ENCODE measurements around the gene TIGD3.
A peak's percentile ranks its signal among the peaks of the same experiment; 100 is the strongest.

Gene TIGD3

GRCh38 chr11:65380460-65381119 is 26.0 kb downstream of the TIGD3 start:
- ChIA-PET POLR2A (interaction anchor here (1.2 kb wide), 1 partner anchor 127 kb away, joined by 3 read pairs; no protein-coding TSS in a partner anchor), CTCF (interaction anchor here (1.0 to 6.6 kb wide), 6 partner anchors 10 to 130 kb away, joined by 3 to 43 read pairs (median 10); no protein-coding TSS in a partner anchor)
- no peak for DNase-seq (ENCODE audit: low read depth, low spot score)
- no peak for TF ChIP-seq CTCF (IDR thresholded peaks at IDR 0.05; ENCODE audit: insufficient read depth, low read length, missing control alignments)
- H3K4me3 ChIP-seq (ENCODE audit: low read depth, low read length): no peak overlapping the region

- no peak for TF ChIP-seq CTCF (IDR thresholded peaks at IDR 0.05; ENCODE audit: insufficient read depth, low read length, missing control alignments)
- CTCF ChIA-PET: interaction anchor here (1.0 to 6.6 kb wide), 7 partner anchors 9 to 129 kb away, joined by 3 to 43 read pairs (median 7); no protein-coding TSS in a partner anchor
- peak overlapping the region; percentile 53 for H3K4me3 ChIP-seq (ENCODE audit: low read depth, low read length)
- no peak for DNase-seq (ENCODE audit: low read depth, low spot score)
- POLR2A ChIA-PET: interaction anchor here (0.6 to 4.1 kb wide), 7 partner anchors 11 to 126 kb away, joined by 3 to 41 read pairs (median 5); partner anchors contain the start of gene NEAT1
Observed at GRCh38 chr11:65381716-65382032, 27.1 kb downstream of the TIGD3 start.

- POLR2A ChIA-PET: interaction anchor here (0.6 to 4.1 kb wide), 7 partner anchors 9 to 125 kb away, joined by 3 to 41 read pairs (median 5); partner anchors contain the start of gene NEAT1
- CTCF ChIA-PET: interaction anchor here (1.1 to 6.6 kb wide), 5 partner anchors 9 to 128 kb away, joined by 3 to 43 read pairs (median 9); no protein-coding TSS in a partner anchor
- TF ChIP-seq CTCF (IDR thresholded peaks at IDR 0.05; ENCODE audit: insufficient read depth, low read length, missing control alignments): peak; percentile 88
- peak within 1 kb of the TSS; percentile 53 for H3K4me3 ChIP-seq (ENCODE audit: low read depth, low read length)
- peak; percentile 95 for DNase-seq (ENCODE audit: low read depth, low spot score)
Observed at GRCh38 chr11:65382033-65382803, 27.7 kb downstream of the TIGD3 start, which contains the start of gene SLC25A45. TSS of gene SLC25A45 (minus strand) at chr11:65382646. CDS start at chr11:65381951, 695 bp downstream.

- POLR2A ChIA-PET: interaction anchor here (1.0 to 4.1 kb wide), 6 partner anchors 10 to 125 kb away, joined by 3 to 41 read pairs (median 4); partner anchors contain the start of gene NEAT1
- H3K4me3 ChIP-seq (ENCODE audit: low read depth, low read length): peak overlapping the region; percentile 53
- DNase-seq (ENCODE audit: low read depth, low spot score): no peak
- CTCF ChIA-PET: interaction anchor here (1.1 to 6.6 kb wide), 5 partner anchors 14 to 128 kb away, joined by 3 to 43 read pairs (median 6); no protein-coding TSS in a partner anchor
- no peak for TF ChIP-seq CTCF (IDR thresholded peaks at IDR 0.05; ENCODE audit: insufficient read depth, low read length, missing control alignments)
Observed at GRCh38 chr11:65382804-65383368, 28.3 kb downstream of the TIGD3 start.

GRCh38 chr11:65383778-65384177 is 29.2 kb downstream of the TIGD3 start:
- ChIA-PET CTCF (interaction anchor here (1.4 to 6.6 kb wide), 5 partner anchors 15 to 127 kb away, joined by 3 to 43 read pairs (median 6); no protein-coding TSS in a partner anchor), POLR2A (interaction anchor here (1.3 to 4.1 kb wide), 2 partner anchors 39 to 124 kb away, joined by 3 to 41 read pairs; partner anchors contain the start of gene NEAT1)
- no peak for DNase-seq (ENCODE audit: low read depth, low spot score)
- TF ChIP-seq CTCF (IDR thresholded peaks at IDR 0.05; ENCODE audit: insufficient read depth, low read length, missing control alignments): no peak
- no peak overlapping the region for H3K4me3 ChIP-seq (ENCODE audit: low read depth, low read length)

Data from AG04449 (cell line).